ENCODE data around the gene TLL2.

GRCh38 chr10:96325719-96326373, 187.9 kb downstream of the TLL2 start:
- no peak for TF ChIP-seq POLR2A (IDR thresholded peaks at IDR 0.05)
- TF ChIP-seq CTCF (IDR thresholded peaks at IDR 0.05), result no peak

Data from esophagus squamous epithelium (tissue), 4 donors.